Keratinocyte (primary cell): Measurements from ENCODE around the gene CREG1. TPM values are rescaled to one million over a fixed set of nuclear protein-coding genes. Genes with fewer than 3 reads are reported as not detected.

Source experiments
- DNase-seq: peaks from one replicate; pipeline ENCODE4 v3.0.0-alpha.2; 2011; ENCODE audit warnings: low read depth, missing footprints, low spot score
- FAIRE-seq: peaks from 2 replicates; lab custom pipeline; 2011; peaks lifted over from hg19 to GRCh38; lab: Jason Lieb, UNC
- H2AFZ ChIP-seq: 2 replicates; pipeline ENCODE4 v1.6.0; 2012; ENCODE audit warnings: low read length, control low read depth, inconsistent platforms; ENCODE audit not compliant: control insufficient read depth
- H3K27ac ChIP-seq: 2 replicates; pipeline ENCODE4 v1.5.1; 2011; ENCODE audit warnings: low read length; ENCODE audit not compliant: control insufficient read depth, insufficient read depth
- H3K27me3 ChIP-seq: 3 replicates; pipeline ENCODE4 v1.6.0; 2011; ENCODE audit warnings: low read length; ENCODE audit not compliant: control insufficient read depth, insufficient read depth; ENCODE audit errors: extremely low read depth
- H3K36me3 ChIP-seq, 2 experiments: 2 replicates in 1 of 2; 3 replicates in 1 of 2; pipeline ENCODE4 v1.5.1; 2011; ENCODE audit warnings: low read length in 2 of 2, mild to moderate bottlenecking in 1 of 2; ENCODE audit not compliant: control insufficient read depth in 2 of 2, insufficient read depth in 2 of 2; ENCODE audit errors: extremely low read depth in 1 of 2
- H3K4me1 ChIP-seq: 3 replicates; pipeline ENCODE4 v1.5.1; 2011; ENCODE audit warnings: low read length; ENCODE audit not compliant: control insufficient read depth, insufficient read depth; ENCODE audit errors: extremely low read depth
- H3K4me2 ChIP-seq: 3 replicates; pipeline ENCODE4 v1.6.0; 2011; ENCODE audit warnings: low read depth, low read length; ENCODE audit not compliant: control insufficient read depth, insufficient read depth; ENCODE audit errors: extremely low read depth
- H3K4me3 ChIP-seq, 3 experiments: fragments of 200-600 bp in 1 of 3; sonication (generic) in 1 of 3; 2 replicates in 2 of 3; 3 replicates in 1 of 3; pipeline ENCODE4 v1.5.1; 2011 to 2016; ENCODE audit warnings: low read length in 3 of 3, mild to moderate bottlenecking in 3 of 3, control low read depth in 2 of 3, inconsistent platforms in 1 of 3, low read depth in 1 of 3, mixed read lengths in 1 of 3, mixed run types in 1 of 3, moderate library complexity in 1 of 3; ENCODE audit not compliant: control insufficient read depth in 2 of 3, insufficient read depth in 2 of 3; ENCODE audit errors: extremely low read depth in 1 of 3
- H3K79me2 ChIP-seq: 2 replicates; pipeline ENCODE4 v1.6.0; 2012; ENCODE audit warnings: low read length; ENCODE audit not compliant: control insufficient read depth, insufficient read depth
- H3K9ac ChIP-seq: 3 replicates; pipeline ENCODE4 v1.6.0; 2011; ENCODE audit warnings: low read length; ENCODE audit not compliant: control insufficient read depth, insufficient read depth; ENCODE audit errors: extremely low read depth
- H3K9me1 ChIP-seq: 3 replicates; pipeline ENCODE4 v1.6.0; 2011; ENCODE audit warnings: low read length; ENCODE audit not compliant: control insufficient read depth, insufficient read depth; ENCODE audit errors: extremely low read depth
- H3K9me3 ChIP-seq: 2 replicates; pipeline ENCODE4 v1.5.1; 2012; ENCODE audit warnings: low read depth, low read length; ENCODE audit not compliant: control insufficient read depth
- H4K20me1 ChIP-seq: 3 replicates; pipeline ENCODE4 v1.6.0; 2011; ENCODE audit warnings: low read length; ENCODE audit not compliant: control insufficient read depth, insufficient read depth; ENCODE audit errors: extremely low read depth
- CTCF ChIP-seq, 3 experiments: IDR thresholded peaks in 1 of 3; conservative IDR thresholded peaks in 1 of 3; optimal IDR thresholded peaks in 1 of 3; 2 replicates in 2 of 3; 3 replicates in 1 of 3; pipeline versions ENCODE3 to v1.5.1; 2011; ENCODE audit warnings: low read length in 3 of 3, mild to moderate bottlenecking in 3 of 3, moderate library complexity in 2 of 3, control low read depth in 1 of 3, inconsistent platforms in 1 of 3; ENCODE audit not compliant: insufficient read depth in 2 of 3; ENCODE audit errors: extremely low read depth in 1 of 3
- EZH2 ChIP-seq: IDR thresholded peaks from one replicate; pipeline ENCODE4 v1.6.1; 2012; ENCODE audit warnings: inconsistent platforms, mild to moderate bottlenecking, low read length, moderate library complexity
- dilution Hi-C: fragments of 300-500 bp; cut with MboI; formaldehyde crosslinking; loops from one replicate; pipeline ENCODE4 v1.7.0; 2020; ENCODE audit warnings: low sequenced_read_pairs; ENCODE audit not compliant: extremely low pct_ligation_motif_present
- polyA plus RNA-seq, 5 experiments: library from polyadenylated mRNA; depleted of rRNA in 3 of 5; stranded (reverse) in 3 of 5; stranded (forward) in 1 of 5; unstranded in 1 of 5; fragments of >200 nt; gene quantifications; 1 replicate in 1 of 5; 2 replicates in 3 of 5; 3 replicates in 1 of 5; pipeline versions ENCODE4 v1.2.1 to v1.2.3, GENCODE V29; 2011 to 2012; ENCODE audit warnings: missing spikeins in 2 of 5, low read depth in 1 of 5, low replicate concordance in 1 of 5

The CREG1 gene
- polyA plus RNA-seq, 1 donor (not counting 4 experiments of a cell fraction or from before 2014, with no cell fraction given) = 68.8 TPM

GRCh38 chr1:167548059-167548932 is 5.3 kb downstream of the CREG1 start:
- Histone ChIP-seq H4K20me1 (no peaks in the 10 kb centered on the region), H2AFZ (no peak overlapping the region), H3K9ac (no peak overlapping the region), H3K36me3 (no peaks in the 10 kb centered on the region), H3K27ac (no peak overlapping the region), H3K4me1 (peaks cover 18% of the 10 kb centered on the region), H3K27me3 (no peaks in the 10 kb centered on the region), H3K4me3 (no peak overlapping the region), H3K79me2 (no peaks in the 10 kb centered on the region), H3K9me1 (no peaks in the 10 kb centered on the region), H3K9me3 (no peaks in the 10 kb centered on the region), H3K4me2 (no peak overlapping the region)
- DNase-seq (no peak), FAIRE-seq (no peak)
- dilution Hi-C loops = no loop called here
- TF ChIP-seq CTCF (optimal IDR thresholded peaks at IDR 0.05 in 1 of 3, IDR thresholded peaks at IDR 0.05 in 1 of 3, conservative IDR thresholded peaks at IDR 0.05 in 1 of 3; ENCODE audit: extremely low read depth in 1 of 3, insufficient read depth in 2 of 3, low read length in 3 of 3) (no peak), EZH2 (no peak)

GRCh38 chr1:167546935-167547334 is 6.6 kb downstream of the CREG1 start:
- Histone ChIP-seq H3K79me2 (no peaks in the 10 kb centered on the region), H4K20me1 (no peaks in the 10 kb centered on the region), H3K4me1 (peaks cover 12% of the 10 kb centered on the region), H3K27me3 (no peaks in the 10 kb centered on the region), H3K4me2 (no peak overlapping the region), H3K27ac (no peak overlapping the region), H3K9me1 (no peaks in the 10 kb centered on the region), H2AFZ (no peak overlapping the region), H3K9ac (no peak overlapping the region), H3K4me3 (no peak overlapping the region), H3K36me3 (no peaks in the 10 kb centered on the region), H3K9me3 (no peaks in the 10 kb centered on the region)
- dilution Hi-C loops = no loop called here
- TF ChIP-seq CTCF (optimal IDR thresholded peaks at IDR 0.05 in 1 of 3, IDR thresholded peaks at IDR 0.05 in 1 of 3, conservative IDR thresholded peaks at IDR 0.05 in 1 of 3; ENCODE audit: extremely low read depth in 1 of 3, insufficient read depth in 2 of 3, low read length in 3 of 3) (no peak), EZH2 (no peak)
- DNase-seq = no peak
- no peak for FAIRE-seq
